Lower lobe of right lung (tissue), 2 donors: ENCODE measurements around the gene SOD3. TPM values are rescaled to one million over a fixed set of nuclear protein-coding genes. Genes with fewer than 3 reads are reported as not detected.
A peak's percentile ranks its signal among the peaks of the same experiment; 100 is the strongest.

Experiments used
- ATAC-seq, 2 donors: fragments of 200-7000 bp; cut with Tn5 transposase; one replicate each; pipeline ENCODE4 v1.9.1; 2020 to 2022; ENCODE audit warnings: mild to moderate bottlenecking in 2 of 2, moderate library complexity in 2 of 2
- DNase-seq: peaks from one replicate; pipeline ENCODE4 v3.0.0-alpha.2; 2020
- H3K27ac ChIP-seq: fragments of 200-600 bp; one replicate; pipeline ENCODE4 v1.8.0; 2022
- H3K27me3 ChIP-seq: fragments of 200-600 bp; one replicate; pipeline ENCODE4 v1.8.0; 2022; ENCODE audit warnings: low read depth
- H3K36me3 ChIP-seq: fragments of 200-600 bp; one replicate; pipeline ENCODE4 v1.8.0; 2022; ENCODE audit warnings: mild to moderate bottlenecking
- H3K4me1 ChIP-seq: fragments of 200-600 bp; one replicate; pipeline ENCODE4 v1.8.0; 2022
- H3K4me3 ChIP-seq: fragments of 200-600 bp; one replicate; pipeline ENCODE4 v1.8.0; 2022; ENCODE audit warnings: mild to moderate bottlenecking
- H3K9me3 ChIP-seq: fragments of 200-600 bp; one replicate; pipeline ENCODE4 v1.8.0; 2022
- intact Hi-C: fragments of 100-400 bp; cut with DNase I; formaldehyde crosslinking; loops from one replicate; pipeline ENCODE4 v1.11.0; 2022
- total RNA-seq: library from RNA; stranded (reverse); fragmentation: NEBNext Ultra II Directional; extraction: Animal tissue kit (Norgen Biotek cat#: 25700); gene quantifications from one replicate; pipeline ENCODE4 v1.2.1, GENCODE V29; 2021
- TF ChIP-seq, protein P1 (sequence below): fragments of 200-600 bp; IDR thresholded peaks from one replicate; pipeline ENCODE4 v1.8.0; 2022; ENCODE audit warnings: antibody characterized with exemption, mild to moderate bottlenecking
- donor health status: DM: no; HTN: yes; CAD: no; lungs with severe emphysema.

Gene SOD3
- total RNA-seq, 1 donor from 2014 or later: 111 TPM

DNA sequence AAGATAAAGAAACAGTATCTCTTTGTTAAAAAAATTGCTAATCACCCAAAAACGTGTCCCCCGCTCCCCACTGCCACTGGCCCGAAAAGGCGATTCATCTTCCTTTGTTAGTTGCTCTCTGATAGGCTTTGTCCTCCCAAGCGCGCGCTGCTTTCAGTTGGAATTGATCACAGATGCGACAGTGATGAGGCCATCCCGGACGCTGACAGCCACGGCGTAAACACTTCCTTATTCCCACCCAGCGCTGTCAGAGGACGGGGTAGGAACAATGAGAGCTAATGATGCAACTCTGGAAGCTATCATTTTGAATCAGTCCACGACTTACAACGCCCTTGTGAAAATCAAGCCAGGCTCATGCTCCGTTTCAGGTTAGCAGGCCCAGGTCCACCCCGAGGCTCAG is 21.4 kb downstream of the SOD3 start:
- no peak overlapping the region for H3K27ac ChIP-seq
- intact Hi-C loops: no loop called here
- H3K4me3 ChIP-seq: no peak overlapping the region
- TF ChIP-seq, protein P1, sequence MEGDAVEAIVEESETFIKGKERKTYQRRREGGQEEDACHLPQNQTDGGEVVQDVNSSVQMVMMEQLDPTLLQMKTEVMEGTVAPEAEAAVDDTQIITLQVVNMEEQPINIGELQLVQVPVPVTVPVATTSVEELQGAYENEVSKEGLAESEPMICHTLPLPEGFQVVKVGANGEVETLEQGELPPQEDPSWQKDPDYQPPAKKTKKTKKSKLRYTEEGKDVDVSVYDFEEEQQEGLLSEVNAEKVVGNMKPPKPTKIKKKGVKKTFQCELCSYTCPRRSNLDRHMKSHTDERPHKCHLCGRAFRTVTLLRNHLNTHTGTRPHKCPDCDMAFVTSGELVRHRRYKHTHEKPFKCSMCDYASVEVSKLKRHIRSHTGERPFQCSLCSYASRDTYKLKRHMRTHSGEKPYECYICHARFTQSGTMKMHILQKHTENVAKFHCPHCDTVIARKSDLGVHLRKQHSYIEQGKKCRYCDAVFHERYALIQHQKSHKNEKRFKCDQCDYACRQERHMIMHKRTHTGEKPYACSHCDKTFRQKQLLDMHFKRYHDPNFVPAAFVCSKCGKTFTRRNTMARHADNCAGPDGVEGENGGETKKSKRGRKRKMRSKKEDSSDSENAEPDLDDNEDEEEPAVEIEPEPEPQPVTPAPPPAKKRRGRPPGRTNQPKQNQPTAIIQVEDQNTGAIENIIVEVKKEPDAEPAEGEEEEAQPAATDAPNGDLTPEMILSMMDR: no peak
- ATAC-seq (no peak), DNase-seq (no peak)
- H3K27me3 ChIP-seq: no peaks in the 10 kb centered on the region
- H3K36me3 ChIP-seq: peaks cover 22% of the 10 kb centered on the region
- no peaks in the 10 kb centered on the region for H3K9me3 ChIP-seq
- H3K4me1 ChIP-seq: no peaks in the 10 kb centered on the region

DNA sequence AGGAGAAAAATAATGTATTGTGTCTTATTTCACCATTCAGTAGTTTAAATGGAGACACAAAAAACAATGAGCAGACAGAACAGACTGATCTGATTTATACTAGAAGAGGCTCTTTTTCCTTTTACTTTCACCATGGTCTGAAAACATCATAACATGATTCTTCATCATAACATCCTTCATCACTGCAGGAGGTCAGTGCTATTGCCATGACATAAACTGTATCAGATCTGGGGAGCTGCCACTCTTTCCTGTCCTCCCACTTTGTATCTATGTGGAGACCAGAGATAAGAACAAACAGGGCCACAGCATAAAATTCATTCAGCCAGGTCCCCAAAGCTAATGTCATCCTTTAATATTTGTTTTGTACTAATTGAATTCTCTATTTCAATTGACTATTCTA is 25.2 kb downstream of the SOD3 start:
- intact Hi-C loops: no loop called here
- ATAC-seq (no peak), DNase-seq (no peak)
- Histone ChIP-seq H3K36me3 (peaks cover 28% of the 10 kb centered on the region), H3K9me3 (no peaks in the 10 kb centered on the region), H3K4me1 (no peaks in the 10 kb centered on the region), H3K27me3 (no peaks in the 10 kb centered on the region), H3K27ac (no peak overlapping the region), H3K4me3 (no peak overlapping the region)
- TF ChIP-seq, protein P1: no peak

DNA sequence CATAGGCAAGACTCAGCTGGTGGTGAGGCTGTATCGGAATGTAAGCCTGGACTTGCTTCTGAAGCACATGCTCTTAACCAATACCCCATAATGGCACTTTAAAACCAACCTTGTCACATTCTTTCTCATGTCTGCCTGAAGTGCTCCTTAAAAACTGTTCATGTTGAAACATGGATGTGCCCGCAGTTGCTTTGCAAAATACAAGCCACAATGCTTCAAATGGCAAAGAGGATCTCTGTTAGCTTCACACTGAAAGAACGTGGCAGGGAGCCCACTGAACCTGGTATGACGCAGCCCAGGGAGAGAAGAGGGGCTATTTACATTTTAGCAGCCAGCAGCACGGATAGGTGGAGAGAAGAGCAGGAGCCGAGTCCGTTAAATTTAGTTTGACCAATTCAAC is 29.3 kb downstream of the SOD3 start:
- Histone ChIP-seq H3K4me3 (no peak overlapping the region), H3K9me3 (no peaks in the 10 kb centered on the region), H3K27ac (no peak overlapping the region), H3K27me3 (no peaks in the 10 kb centered on the region), H3K36me3 (peaks cover 25% of the 10 kb centered on the region), H3K4me1 (no peaks in the 10 kb centered on the region)
- DNase-seq (no peak), ATAC-seq (peak; percentile 86 to 87)
- TF ChIP-seq, protein P1: no peak
- intact Hi-C loops: no loop called here

DNA sequence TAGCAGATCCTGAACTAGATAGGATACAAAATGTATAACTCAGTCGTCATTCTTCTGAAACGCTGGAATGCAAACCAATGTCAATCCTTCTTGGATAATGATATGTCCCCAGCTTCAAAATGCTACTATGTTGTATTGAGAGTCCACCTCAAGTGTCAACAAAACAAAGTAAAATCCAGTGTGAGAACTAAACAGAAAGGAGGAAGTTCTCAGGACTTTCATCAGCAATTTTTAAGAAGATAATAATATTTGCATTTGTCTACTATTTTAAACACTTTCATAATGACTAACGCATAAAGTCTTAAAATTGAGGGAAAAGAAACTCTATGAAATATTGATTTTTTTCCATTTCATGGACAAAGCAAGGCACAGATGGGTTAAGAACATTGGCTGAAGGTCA is 36.3 kb downstream of the SOD3 start:
- ATAC-seq (no peak), DNase-seq (no peak)
- Histone ChIP-seq H3K27me3 (no peaks in the 10 kb centered on the region), H3K9me3 (no peaks in the 10 kb centered on the region), H3K4me1 (no peaks in the 10 kb centered on the region), H3K36me3 (peaks cover 66% of the 10 kb centered on the region), H3K27ac (no peak overlapping the region), H3K4me3 (no peak overlapping the region)
- intact Hi-C loops: no loop called here
- TF ChIP-seq, protein P1: no peak

DNA sequence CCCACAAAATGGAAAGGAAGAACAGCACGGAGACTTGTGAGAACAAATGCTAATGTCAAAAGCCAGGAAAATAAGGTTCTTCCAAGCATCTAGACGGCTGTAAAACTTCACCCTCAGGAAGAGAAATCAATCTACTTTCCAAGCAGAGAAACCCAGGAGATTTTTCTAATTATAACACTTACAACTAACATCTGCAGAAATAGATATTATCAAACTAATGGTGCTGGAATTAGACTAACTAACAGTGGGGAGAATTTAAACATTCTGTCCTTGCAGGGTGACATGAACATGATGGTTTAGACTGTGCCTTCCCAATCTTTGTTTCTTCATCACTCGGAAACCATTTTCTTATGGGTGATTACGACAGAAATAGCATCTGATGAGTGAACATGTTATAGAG is 40.3 kb downstream of the SOD3 start:
- TF ChIP-seq, protein P1: no peak
- no peak overlapping the region for H3K4me3 ChIP-seq
- no peak overlapping the region for H3K27ac ChIP-seq
- H3K27me3 ChIP-seq: no peaks in the 10 kb centered on the region
- no peaks in the 10 kb centered on the region for H3K9me3 ChIP-seq
- intact Hi-C loops: no loop called here
- no peak for DNase-seq
- peaks cover 46% of the 10 kb centered on the region for H3K36me3 ChIP-seq
- no peaks in the 10 kb centered on the region for H3K4me1 ChIP-seq
- ATAC-seq: no peak
